Measurements from ENCODE around the gene CPT2. TPM values are rescaled to one million over a fixed set of nuclear protein-coding genes. Genes with fewer than 3 reads are reported as not detected.
"Not testable (repeated sequence)": the region's sequence is repeated elsewhere in the genome, so short reads cannot be mapped to it uniquely, and the experiment has no call there.

Gene CPT2
- total RNA-seq, 4 donors from 2014 or later, result 27.3 to 84.8 (median 50.2) TPM

- peak; percentile 57 for DNase-seq
- no peaks in the 10 kb centered on the region for H3K9me3 ChIP-seq
- peaks cover 23 to 32% (median 27%) of the 10 kb centered on the region in 4 donors for H3K4me1 ChIP-seq
- H3K4me3 ChIP-seq, result peak overlapping the region in 1 of 4 donors; percentile 99
- H3K27ac ChIP-seq, result peak overlapping the region; percentile 95 to 100 (median 98)
- no peaks in the 10 kb centered on the region for H3K27me3 ChIP-seq
- WGBS, 2 donors (ENCODE audit: low coverage in 1 of 2), result 10 to 21% methylated on average over 2 to 4 of the region's 4 CpGs
- TF ChIP-seq EP300 (IDR thresholded peaks at IDR 0.05; ENCODE audit: low read depth), result no peak
- TF ChIP-seq POLR2AphosphoS5 (IDR thresholded peaks at IDR 0.05), result peak in 2 of 3 donors; percentile 9 to 85
- no peak for TF ChIP-seq POLR2A (IDR thresholded peaks at IDR 0.05)
- no peak for TF ChIP-seq CTCF (IDR thresholded peaks at IDR 0.05)
- in situ Hi-C loops (cut with MboI; ENCODE audit: low pct_ligation_motif_present in 1 of 4, low pct_unique_long_range_greater_than_20kb in 1 of 4, low sequenced_read_pairs in 3 of 4) (loop anchor here in 2 of 4 donors (25.0 kb wide), 3 partner anchors 261 to 486 kb away; partner anchors contain the start of genes ECHDC2 (in 1 of the 2) and SCP2 (in 1 of the 2)), intact Hi-C loops (cut with DNase I; ENCODE audit: low total_unique reads) (no loop called here)
- peaks cover 0 to 22% (median 7%) of the 10 kb centered on the region in 4 donors for H3K36me3 ChIP-seq
Measured at GRCh38 chr1:53198241-53198651, 1.6 kb downstream of the CPT2 start.

GRCh38 chr1:53203466-53203865, 6.8 kb downstream of the CPT2 start:
- TF ChIP-seq POLR2AphosphoS5 (IDR thresholded peaks at IDR 0.05), result no peak
- no peak for TF ChIP-seq POLR2A (IDR thresholded peaks at IDR 0.05)
- no peak for TF ChIP-seq EP300 (IDR thresholded peaks at IDR 0.05; ENCODE audit: low read depth)
- no peak for TF ChIP-seq CTCF (IDR thresholded peaks at IDR 0.05)
- Histone ChIP-seq H3K27me3 (no peaks in the 10 kb centered on the region), H3K36me3 (peaks cover 0 to 71% (median 29%) of the 10 kb centered on the region in 4 donors), H3K27ac (no peak overlapping the region), H3K9me3 (peaks cover 13 to 15% of the 10 kb centered on the region in 2 donors), H3K4me3 (no peak overlapping the region), H3K4me1 (peaks cover 3 to 9% (median 6%) of the 10 kb centered on the region in 4 donors)
- in situ Hi-C loops (cut with MboI; ENCODE audit: low pct_ligation_motif_present in 1 of 4, low pct_unique_long_range_greater_than_20kb in 1 of 4, low sequenced_read_pairs in 3 of 4) (no loop called here), intact Hi-C loops (cut with DNase I; ENCODE audit: low total_unique reads) (no loop called here)
- no peak for DNase-seq
- WGBS, 2 donors (ENCODE audit: low coverage in 1 of 2), result 89 to 100% methylated on average over 3 of the region's 3 CpGs

GRCh38 chr1:53205496-53205895, 8.9 kb downstream of the CPT2 start:
- DNase-seq; in situ Hi-C loops (cut with MboI; ENCODE audit: low pct_ligation_motif_present in 1 of 4, low pct_unique_long_range_greater_than_20kb in 1 of 4, low sequenced_read_pairs in 3 of 4); H3K27ac ChIP-seq; intact Hi-C loops (cut with DNase I; ENCODE audit: low total_unique reads); H3K4me1 ChIP-seq; H3K4me3 ChIP-seq; H3K27me3 ChIP-seq: not testable (repeated sequence)
- WGBS, 2 donors (ENCODE audit: low coverage in 1 of 2), result 100% methylated on average over 1 of the region's 1 CpG; no CpG with 5 or more reads in 1 of the 2 donors
- H3K9me3 ChIP-seq, result peaks cover 13 to 15% of the 10 kb centered on the region in 2 donors
- peaks cover 0 to 91% (median 37%) of the 10 kb centered on the region in 4 donors for H3K36me3 ChIP-seq

- DNase-seq; H3K4me1 ChIP-seq; intact Hi-C loops (cut with DNase I; ENCODE audit: low total_unique reads); H3K27ac ChIP-seq; H3K4me3 ChIP-seq; in situ Hi-C loops (cut with MboI; ENCODE audit: low pct_ligation_motif_present in 1 of 4, low pct_unique_long_range_greater_than_20kb in 1 of 4, low sequenced_read_pairs in 3 of 4); H3K27me3 ChIP-seq: not testable (repeated sequence)
- 95 to 100% methylated on average over 1 to 3 of the region's 3 CpGs for WGBS, 2 donors (ENCODE audit: low coverage in 1 of 2)
- Histone ChIP-seq H3K36me3 (peaks cover 0 to 96% (median 38%) of the 10 kb centered on the region in 4 donors), H3K9me3 (peaks cover 13 to 15% of the 10 kb centered on the region in 2 donors)
Measured at GRCh38 chr1:53206083-53206685, 9.6 kb downstream of the CPT2 start.

- peaks cover 0 to 96% (median 38%) of the 10 kb centered on the region in 4 donors for H3K36me3 ChIP-seq
- H3K4me3 ChIP-seq, result no peak overlapping the region
- WGBS, 2 donors (ENCODE audit: low coverage in 1 of 2), result 86 to 100% methylated on average over 1 of the region's 1 CpG
- H3K27ac ChIP-seq, result no peak overlapping the region
- H3K9me3 ChIP-seq, result peaks cover 13 to 15% of the 10 kb centered on the region in 2 donors
- no peak for TF ChIP-seq EP300 (IDR thresholded peaks at IDR 0.05; ENCODE audit: low read depth)
- no peak for TF ChIP-seq POLR2A (IDR thresholded peaks at IDR 0.05)
- TF ChIP-seq CTCF (IDR thresholded peaks at IDR 0.05), result no peak
- TF ChIP-seq POLR2AphosphoS5 (IDR thresholded peaks at IDR 0.05), result no peak
- intact Hi-C loops (cut with DNase I; ENCODE audit: low total_unique reads), result no loop called here
- DNase-seq, result no peak
- no peaks in the 10 kb centered on the region for H3K4me1 ChIP-seq
- in situ Hi-C loops (cut with MboI; ENCODE audit: low pct_ligation_motif_present in 1 of 4, low pct_unique_long_range_greater_than_20kb in 1 of 4, low sequenced_read_pairs in 3 of 4), result no loop called here
- no peaks in the 10 kb centered on the region for H3K27me3 ChIP-seq
Measured at GRCh38 chr1:53206735-53207379, 10.2 kb downstream of the CPT2 start.

Measured in transverse colon (tissue), 4 donors.